Immature natural killer cell (primary cell): ENCODE results near the gene AANAT. TPM values are rescaled to one million over a fixed set of nuclear protein-coding genes. Genes with fewer than 3 reads are reported as not detected.

Source experiments
- DNase-seq, 3 donors: peaks; one replicate each; pipeline ENCODE4 v3.0.0; 2022; ENCODE audit warnings: mixed read lengths in 1 of 3
- H3K27ac Mint-ChIP-seq, 6 donors: one replicate each; pipeline ENCODE4 v1.8.0; 2020; ENCODE audit warnings: mixed read lengths in 6 of 6, mild to moderate bottlenecking in 5 of 6, inconsistent platforms in 4 of 6, moderate library complexity in 3 of 6
- H3K27me3 Mint-ChIP-seq, 3 donors: one replicate each; pipeline ENCODE4 v1.8.0; 2020 to 2021; ENCODE audit warnings: low read depth in 3 of 3, mild to moderate bottlenecking in 3 of 3, mixed read lengths in 3 of 3, moderate library complexity in 3 of 3, inconsistent platforms in 1 of 3
- H3K36me3 Mint-ChIP-seq, 3 donors: one replicate each; pipeline ENCODE4 v1.8.0; 2020; ENCODE audit warnings: mixed read lengths in 3 of 3, inconsistent platforms in 2 of 3, mild to moderate bottlenecking in 2 of 3
- H3K4me1 Mint-ChIP-seq, 2 donors: one replicate each; pipeline ENCODE4 v1.8.0; 2020; ENCODE audit warnings: inconsistent platforms in 2 of 2, mild to moderate bottlenecking in 2 of 2, mixed read lengths in 2 of 2, moderate library complexity in 1 of 2
- H3K4me3 Mint-ChIP-seq, 5 donors: one replicate each; pipeline ENCODE4 v1.8.0; 2020; ENCODE audit warnings: mild to moderate bottlenecking in 5 of 5, mixed read lengths in 5 of 5, inconsistent platforms in 3 of 5, moderate library complexity in 3 of 5
- H3K9me3 Mint-ChIP-seq, 6 donors: one replicate each; pipeline ENCODE4 v1.8.0; 2020; ENCODE audit warnings: mild to moderate bottlenecking in 6 of 6, mixed read lengths in 6 of 6, inconsistent platforms in 4 of 6, moderate library complexity in 3 of 6
- polyA plus RNA-seq, 3 donors: library from polyadenylated mRNA; unstranded; fragments of 300-500 nt; fragmentation: Illumina TruSeq; gene quantifications; one replicate each; pipeline ENCODE4 v1.2.3, GENCODE V29; 2021

AANAT gene
- polyA plus RNA-seq, 3 donors from 2014 or later, result 0.34 TPM; not detected in 2

GRCh38 chr17:76434870-76435269 lies 32.5 kb upstream of the AANAT start:
- H3K27ac Mint-ChIP-seq, result peak overlapping the region in 1 of 6 donors; percentile 27
- H3K9me3 Mint-ChIP-seq, result no peaks in the 10 kb centered on the region
- H3K4me1 Mint-ChIP-seq, result peaks cover 18 to 35% of the 10 kb centered on the region in 2 donors
- H3K4me3 Mint-ChIP-seq, result no peak overlapping the region
- no peaks in the 10 kb centered on the region for H3K27me3 Mint-ChIP-seq
- DNase-seq, result no peak
- peaks cover 0 to 4% (median 0%) of the 10 kb centered on the region in 3 donors for H3K36me3 Mint-ChIP-seq

GRCh38 chr17:76435751-76436150 lies 31.7 kb upstream of the AANAT start:
- Mint-ChIP-seq H3K4me1 (peaks cover 21 to 35% of the 10 kb centered on the region in 2 donors), H3K4me3 (no peak overlapping the region)
- DNase-seq, result no peak

GRCh38 chr17:76437467-76438402 lies 29.7 kb upstream of the AANAT start:
- Mint-ChIP-seq H3K9me3 (no peaks in the 10 kb centered on the region), H3K36me3 (peaks cover 0 to 4% (median 0%) of the 10 kb centered on the region in 3 donors), H3K4me3 (no peak overlapping the region), H3K27ac (no peak overlapping the region), H3K27me3 (no peaks in the 10 kb centered on the region), H3K4me1 (peaks cover 41 to 55% of the 10 kb centered on the region in 2 donors)
- DNase-seq, result no peak

More at GRCh38 chr17:76435751-76436150, 31.7 kb upstream of the AANAT start:
- Mint-ChIP-seq H3K36me3 (peaks cover 0 to 4% (median 0%) of the 10 kb centered on the region in 3 donors), H3K9me3 (no peaks in the 10 kb centered on the region), H3K27ac (no peak overlapping the region), H3K27me3 (no peaks in the 10 kb centered on the region)

- peaks cover 0 to 4% (median 0%) of the 10 kb centered on the region in 3 donors for H3K36me3 Mint-ChIP-seq
- no peak overlapping the region for H3K27ac Mint-ChIP-seq
- DNase-seq, result no peak
- peaks cover 44 to 58% of the 10 kb centered on the region in 2 donors for H3K4me1 Mint-ChIP-seq
- H3K9me3 Mint-ChIP-seq, result no peaks in the 10 kb centered on the region
- H3K4me3 Mint-ChIP-seq, result no peak overlapping the region
- no peaks in the 10 kb centered on the region for H3K27me3 Mint-ChIP-seq
These were observed 28.5 kb upstream of the AANAT start for GRCh38 chr17:76438906-76439305.

GRCh38 chr17:76439314-76439928 lies 28.0 kb upstream of the AANAT start:
- H3K36me3 Mint-ChIP-seq, result peaks cover 0 to 4% (median 0%) of the 10 kb centered on the region in 3 donors
- H3K27ac Mint-ChIP-seq, result peak overlapping the region in 1 of 6 donors; percentile 44
- H3K27me3 Mint-ChIP-seq, result no peaks in the 10 kb centered on the region
- H3K9me3 Mint-ChIP-seq, result no peaks in the 10 kb centered on the region
- no peak overlapping the region for H3K4me3 Mint-ChIP-seq
- H3K4me1 Mint-ChIP-seq, result peaks cover 42 to 59% of the 10 kb centered on the region in 2 donors
- no peak for DNase-seq

- Mint-ChIP-seq H3K36me3 (peaks cover 0 to 4% (median 0%) of the 10 kb centered on the region in 3 donors), H3K4me1 (peaks cover 51 to 73% of the 10 kb centered on the region in 2 donors), H3K27ac (peak overlapping the region in 3 of 6 donors; percentile 42 to 80 (median 54)), H3K27me3 (no peaks in the 10 kb centered on the region), H3K4me3 (peak overlapping the region in 1 of 5 donors; percentile 38), H3K9me3 (no peaks in the 10 kb centered on the region)
- DNase-seq, result no peak
These were observed 26.5 kb upstream of the AANAT start for GRCh38 chr17:76440751-76441362.

- Mint-ChIP-seq H3K36me3 (peaks cover 0 to 4% (median 0%) of the 10 kb centered on the region in 3 donors), H3K9me3 (no peaks in the 10 kb centered on the region), H3K27me3 (no peaks in the 10 kb centered on the region), H3K27ac (peak overlapping the region in 5 of 6 donors; percentile 44 to 93 (median 70)), H3K4me3 (peak overlapping the region in 1 of 5 donors; percentile 33), H3K4me1 (peaks cover 51 to 77% of the 10 kb centered on the region in 2 donors)
- DNase-seq, result peak in 2 of 3 donors; percentile 16 to 25
These were observed 25.6 kb upstream of the AANAT start for GRCh38 chr17:76441686-76442340.

- no peaks in the 10 kb centered on the region for H3K9me3 Mint-ChIP-seq
- H3K27ac Mint-ChIP-seq, result peak overlapping the region; percentile 10 to 93 (median 58)
- H3K36me3 Mint-ChIP-seq, result peaks cover 0 to 4% (median 0%) of the 10 kb centered on the region in 3 donors
- no peaks in the 10 kb centered on the region for H3K27me3 Mint-ChIP-seq
- H3K4me3 Mint-ChIP-seq, result peak overlapping the region in 1 of 5 donors; percentile 43
- no peak for DNase-seq
- H3K4me1 Mint-ChIP-seq, result peaks cover 51 to 84% of the 10 kb centered on the region in 2 donors
These were observed 24.8 kb upstream of the AANAT start for GRCh38 chr17:76442341-76443338.

- Mint-ChIP-seq H3K27me3 (no peaks in the 10 kb centered on the region), H3K4me1 (peaks cover 44 to 81% of the 10 kb centered on the region in 2 donors), H3K36me3 (no peaks in the 10 kb centered on the region), H3K4me3 (no peak overlapping the region), H3K27ac (peak overlapping the region in 1 of 6 donors; percentile 53), H3K9me3 (no peaks in the 10 kb centered on the region)
- no peak for DNase-seq
These were observed 22.7 kb upstream of the AANAT start for GRCh38 chr17:76444518-76445311.

GRCh38 chr17:76445697-76446448 lies 21.5 kb upstream of the AANAT start:
- DNase-seq, result no peak
- Mint-ChIP-seq H3K4me3 (no peak overlapping the region), H3K27me3 (peaks cover 0 to 2% (median 0%) of the 10 kb centered on the region in 3 donors), H3K9me3 (no peaks in the 10 kb centered on the region), H3K4me1 (peaks cover 44 to 84% of the 10 kb centered on the region in 2 donors), H3K27ac (peak overlapping the region in 1 of 6 donors; percentile 36), H3K36me3 (no peaks in the 10 kb centered on the region)
